Measurements from ENCODE around the gene ARHGEF3.

DNA sequence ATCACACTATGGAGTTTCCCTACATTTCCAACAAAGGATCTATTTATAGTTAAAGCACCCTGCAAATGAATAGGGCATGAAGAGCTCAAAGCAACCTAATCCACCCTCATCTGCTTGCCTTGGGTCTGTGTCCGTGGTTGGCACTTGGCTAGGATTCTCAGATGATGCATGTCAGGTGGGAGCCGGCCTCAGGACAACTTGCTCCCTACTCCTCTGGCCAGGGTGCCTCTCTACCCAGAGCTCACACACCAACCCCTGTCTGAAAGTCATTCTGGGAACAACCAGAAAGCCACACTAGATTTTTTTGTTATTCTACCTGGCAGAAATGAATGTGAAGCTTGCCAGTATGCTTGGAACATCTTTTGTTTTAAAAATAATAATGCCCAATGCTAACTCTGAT lies 13.2 kb downstream of the ARHGEF3 start:
- TF ChIP-seq, protein P1, sequence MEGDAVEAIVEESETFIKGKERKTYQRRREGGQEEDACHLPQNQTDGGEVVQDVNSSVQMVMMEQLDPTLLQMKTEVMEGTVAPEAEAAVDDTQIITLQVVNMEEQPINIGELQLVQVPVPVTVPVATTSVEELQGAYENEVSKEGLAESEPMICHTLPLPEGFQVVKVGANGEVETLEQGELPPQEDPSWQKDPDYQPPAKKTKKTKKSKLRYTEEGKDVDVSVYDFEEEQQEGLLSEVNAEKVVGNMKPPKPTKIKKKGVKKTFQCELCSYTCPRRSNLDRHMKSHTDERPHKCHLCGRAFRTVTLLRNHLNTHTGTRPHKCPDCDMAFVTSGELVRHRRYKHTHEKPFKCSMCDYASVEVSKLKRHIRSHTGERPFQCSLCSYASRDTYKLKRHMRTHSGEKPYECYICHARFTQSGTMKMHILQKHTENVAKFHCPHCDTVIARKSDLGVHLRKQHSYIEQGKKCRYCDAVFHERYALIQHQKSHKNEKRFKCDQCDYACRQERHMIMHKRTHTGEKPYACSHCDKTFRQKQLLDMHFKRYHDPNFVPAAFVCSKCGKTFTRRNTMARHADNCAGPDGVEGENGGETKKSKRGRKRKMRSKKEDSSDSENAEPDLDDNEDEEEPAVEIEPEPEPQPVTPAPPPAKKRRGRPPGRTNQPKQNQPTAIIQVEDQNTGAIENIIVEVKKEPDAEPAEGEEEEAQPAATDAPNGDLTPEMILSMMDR (IDR thresholded peaks at IDR 0.05; ENCODE audit: low read depth, low read length, poor library complexity, severe bottlenecking), result no peak
- TF ChIP-seq EZH2phosphoT487 (IDR thresholded peaks at IDR 0.05; ENCODE audit: borderline replicate concordance, low read length), result no peak
